Measurements from ENCODE around the gene SLC11A1. TPM values are rescaled to one million over a fixed set of nuclear protein-coding genes. Genes with fewer than 3 reads are reported as not detected.
A peak's percentile ranks its signal among the peaks of the same experiment; 100 is the strongest.

SLC11A1 gene
- total RNA-seq, 1 donor from 2014 or later = not detected

- peak overlapping the region; percentile 56 for H3K4me3 ChIP-seq (ENCODE audit: insufficient read depth, low read depth, low read length)
- Mint-ChIP-seq H3K9me3 (ENCODE audit: unreplicated experiment) (no peaks in the 10 kb centered on the region), H3K4me3 (ENCODE audit: unreplicated experiment) (peak overlapping the region; percentile 79), H3K27me3 (ENCODE audit: low read depth, unreplicated experiment) (no peaks in the 10 kb centered on the region), H3K36me3 (ENCODE audit: low read depth, unreplicated experiment) (no peaks in the 10 kb centered on the region), H3K27ac (ENCODE audit: unreplicated experiment) (peak overlapping the region; percentile 91), H3K4me1 (ENCODE audit: low read depth, unreplicated experiment) (peaks cover 7% of the 10 kb centered on the region)
- H3K9me3 ChIP-seq (ENCODE audit: insufficient read depth, low read depth, low read length) = no peaks in the 10 kb centered on the region
- H4K20me1 ChIP-seq (ENCODE audit: insufficient read depth, low read length) = peaks cover 11% of the 10 kb centered on the region
- H3K27me3 ChIP-seq (ENCODE audit: insufficient read depth, low read length) = no peaks in the 10 kb centered on the region
- peak overlapping the region; percentile 100 for H3K4me2 ChIP-seq (ENCODE audit: low read length)
- peak overlapping the region; percentile 92 for H2AFZ ChIP-seq (ENCODE audit: low read depth, low read length)
- peak overlapping the region; percentile 81 for H3K9ac ChIP-seq (ENCODE audit: low read length)
- H3K27ac ChIP-seq (ENCODE audit: low read depth, low read length) = peak overlapping the region; percentile 59
- no peak for FAIRE-seq
- H3K79me2 ChIP-seq (ENCODE audit: insufficient read depth, low read length) = peaks cover 14% of the 10 kb centered on the region
- H3K4me1 ChIP-seq (ENCODE audit: insufficient read depth, low read length) = peaks cover 22% of the 10 kb centered on the region
- TF ChIP-seq CTCF (IDR thresholded peaks at IDR 0.05; ENCODE audit: insufficient read depth, low read depth, low read length) (peak; percentile 38), EZH2 (IDR thresholded peaks at IDR 0.05; ENCODE audit: insufficient read depth, low read length) (no peak)
- H3K36me3 ChIP-seq (ENCODE audit: insufficient read depth, low read length) = peaks cover 3% of the 10 kb centered on the region
- peak; percentile 77 for DNase-seq (ENCODE audit: low read depth)
Measured at GRCh38 chr2:218406209-218406948, 24.3 kb downstream of the SLC11A1 start.

- H3K27me3 ChIP-seq (ENCODE audit: insufficient read depth, low read length) = no peaks in the 10 kb centered on the region
- H3K9ac ChIP-seq (ENCODE audit: low read length) = peak overlapping the region; percentile 81
- TF ChIP-seq CTCF (IDR thresholded peaks at IDR 0.05; ENCODE audit: insufficient read depth, low read depth, low read length) (no peak), EZH2 (IDR thresholded peaks at IDR 0.05; ENCODE audit: insufficient read depth, low read length) (no peak)
- peak overlapping the region; percentile 56 for H3K4me3 ChIP-seq (ENCODE audit: insufficient read depth, low read depth, low read length)
- H3K4me1 ChIP-seq (ENCODE audit: insufficient read depth, low read length) = peaks cover 18% of the 10 kb centered on the region
- H4K20me1 ChIP-seq (ENCODE audit: insufficient read depth, low read length) = peaks cover 5% of the 10 kb centered on the region
- peak overlapping the region; percentile 91 for H3K27ac Mint-ChIP-seq (ENCODE audit: unreplicated experiment)
- peaks cover 3% of the 10 kb centered on the region for H3K36me3 ChIP-seq (ENCODE audit: insufficient read depth, low read length)
- no peaks in the 10 kb centered on the region for H3K36me3 Mint-ChIP-seq (ENCODE audit: low read depth, unreplicated experiment)
- peak overlapping the region; percentile 92 for H2AFZ ChIP-seq (ENCODE audit: low read depth, low read length)
- peak overlapping the region; percentile 59 for H3K27ac ChIP-seq (ENCODE audit: low read depth, low read length)
- peak overlapping the region; percentile 79 for H3K4me3 Mint-ChIP-seq (ENCODE audit: unreplicated experiment)
- peaks cover 7% of the 10 kb centered on the region for H3K4me1 Mint-ChIP-seq (ENCODE audit: low read depth, unreplicated experiment)
- H3K9me3 Mint-ChIP-seq (ENCODE audit: unreplicated experiment) = no peaks in the 10 kb centered on the region
- H3K9me3 ChIP-seq (ENCODE audit: insufficient read depth, low read depth, low read length) = no peaks in the 10 kb centered on the region
- peak overlapping the region; percentile 100 for H3K4me2 ChIP-seq (ENCODE audit: low read length)
- peaks cover 7% of the 10 kb centered on the region for H3K79me2 ChIP-seq (ENCODE audit: insufficient read depth, low read length)
- FAIRE-seq (no peak), DNase-seq (ENCODE audit: low read depth) (peak; percentile 49)
- peaks cover 2% of the 10 kb centered on the region for H3K27me3 Mint-ChIP-seq (ENCODE audit: low read depth, unreplicated experiment)
Measured at GRCh38 chr2:218406949-218407618, 25.0 kb downstream of the SLC11A1 start.

All from astrocyte (in vitro differentiated cells and primary cell).